ENCODE results near the gene SLC25A1. TPM values are rescaled to one million over a fixed set of nuclear protein-coding genes. Genes with fewer than 3 reads are reported as not detected.

SLC25A1 gene
- total and polyA plus RNA-seq, 2 experiments from 2014 or later: 141 to 242 TPM

- no peak overlapping the region for H3K4me2 ChIP-seq
- DNase-seq (ENCODE audit: low spot score) (no peak), ATAC-seq (no peak)
- H3K36me3 ChIP-seq (ENCODE audit: insufficient read depth): no peaks in the 10 kb centered on the region
- no peak overlapping the region for H3K4me3 Mint-ChIP-seq
- H2AFZ ChIP-seq: no peak overlapping the region
- peaks cover 30% of the 10 kb centered on the region for H3K36me3 Mint-ChIP-seq (ENCODE audit: low read depth)
- H3K4me1 Mint-ChIP-seq: peaks cover 7% of the 10 kb centered on the region; the same call in 1 of the 3 replicates
- no peaks in the 10 kb centered on the region for H3K9me2 ChIP-seq (ENCODE audit: insufficient read depth)
- H4K20me1 ChIP-seq (replicated peaks; ENCODE audit: insufficient read depth): no peaks in the 10 kb centered on the region
- H3K4me3 ChIP-seq: no peak overlapping the region
- H3K9me3 Mint-ChIP-seq: no peaks in the 10 kb centered on the region
- H3K27me3 ChIP-seq (ENCODE audit: insufficient read depth): no peaks in the 10 kb centered on the region
- no peak overlapping the region for H3K27ac ChIP-seq (ENCODE audit: low read depth)
- H3K27ac Mint-ChIP-seq: no peak overlapping the region; the same call in 1 of the 2 replicates
- H3K79me2 ChIP-seq (replicated peaks; ENCODE audit: insufficient read depth): no peaks in the 10 kb centered on the region
- H3F3A ChIP-seq (replicated peaks; ENCODE audit: low read depth): no peaks in the 10 kb centered on the region
- H3K4me1 ChIP-seq (ENCODE audit: insufficient read depth): no peaks in the 10 kb centered on the region
- peaks cover 12% of the 10 kb centered on the region for H3K27me3 Mint-ChIP-seq (ENCODE audit: insufficient read depth, low read depth, poor library complexity)
- TF ChIP-seq REST (IDR thresholded peaks at IDR 0.05; ENCODE audit: unreplicated experiment) (no peak), EZH2phosphoT487 (IDR thresholded peaks at IDR 0.05; ENCODE audit: unreplicated experiment) (no peak), CTCF (conservative IDR thresholded peaks at IDR 0.05; ENCODE audit: low read depth in 2 of 2) (no peak), CREB1 (CRISPR knock-in tag; IDR thresholded peaks at IDR 0.05; ENCODE audit: low read depth) (no peak), ZNF114 (CRISPR knock-in tag; IDR thresholded peaks at IDR 0.05) (no peak), JUNB (IDR thresholded peaks at IDR 0.05; ENCODE audit: unreplicated experiment) (no peak), NANOG (IDR thresholded peaks at IDR 0.05; ENCODE audit: borderline replicate concordance) (no peak), EZH2 (IDR thresholded peaks at IDR 0.05; ENCODE audit: low read depth, unreplicated experiment) (no peak)
Measured at GRCh38 chr22:19131685-19132015, 46.9 kb downstream of the SLC25A1 start.

- Histone ChIP-seq H2AFZ (no peak within 1 kb of the TSS), H3K79me2 (replicated peaks; ENCODE audit: insufficient read depth) (no peaks in the 10 kb centered on the region), H3K36me3 (ENCODE audit: insufficient read depth) (no peaks in the 10 kb centered on the region), H3K27me3 (ENCODE audit: insufficient read depth) (no peaks in the 10 kb centered on the region), H3K4me2 (no peak within 1 kb of the TSS), H3K9me2 (ENCODE audit: insufficient read depth) (no peaks in the 10 kb centered on the region), H3F3A (replicated peaks; ENCODE audit: low read depth) (no peaks in the 10 kb centered on the region), H3K4me1 (ENCODE audit: insufficient read depth) (no peaks in the 10 kb centered on the region), H3K27ac (ENCODE audit: low read depth) (no peak within 1 kb of the TSS), H3K4me3 (no peak within 1 kb of the TSS), H4K20me1 (replicated peaks; ENCODE audit: insufficient read depth) (no peaks in the 10 kb centered on the region)
- Mint-ChIP-seq H3K36me3 (ENCODE audit: low read depth) (peaks cover 25% of the 10 kb centered on the region), H3K27ac (no peak within 1 kb of the TSS; the same call in 1 of the 2 replicates), H3K4me3 (no peak within 1 kb of the TSS; the same call in 2 of the 3 replicates), H3K27me3 (ENCODE audit: insufficient read depth, low read depth, poor library complexity) (peaks cover 12% of the 10 kb centered on the region), H3K9me3 (no peaks in the 10 kb centered on the region), H3K4me1 (peaks cover 7% of the 10 kb centered on the region; the same call in 1 of the 3 replicates)
- peak; percentile 42 for DNase-seq (ENCODE audit: low spot score)
- ATAC-seq: peak; percentile 83
- TF ChIP-seq STAT1 (IDR thresholded peaks at IDR 0.05; ENCODE audit: unreplicated experiment) (no peak), CREB1 (CRISPR knock-in tag; IDR thresholded peaks at IDR 0.05; ENCODE audit: low read depth) (no peak), EZH2phosphoT487 (IDR thresholded peaks at IDR 0.05; ENCODE audit: unreplicated experiment) (no peak), ZNF462 (CRISPR knock-in tag; IDR thresholded peaks at IDR 0.05) (no peak)
Measured at GRCh38 chr22:19130959-19131684, 47.4 kb downstream of the SLC25A1 start, which contains the start of gene TSSK2. TSS of gene TSSK2 (plus strand) at chr22:19131308. CDS start at chr22:19131400, 92 bp downstream.

Data from GM23338 (cell line).